HCT116 (cell line): ENCODE results near the gene C1orf53. TPM values are rescaled to one million over a fixed set of nuclear protein-coding genes. Genes with fewer than 3 reads are reported as not detected.

ENCODE experiments used
- ATAC-seq: fragments of 200-7000 bp; cut with Tn5 transposase; 2 replicates; pipeline ENCODE4 v1.9.1; 2020; ENCODE audit warnings: mild to moderate bottlenecking, moderate library complexity
- BruUV-seq: library from RNA; stranded (reverse); fragments of 400-500 nt; replicated peaks from 2 replicates; lab custom pipeline; 2021; lab: Mats Ljungman, UMichigan
- CTCF ChIA-PET: fragments of 300-600 bp; sonication (Branson Sonifier 250); formaldehyde crosslinking; loops from one replicate; lab custom pipeline; 2021; ENCODE audit warnings: antibody characterized with exemption; lab: Charles Lee
- POLR2A ChIA-PET: fragments of 300-600, 350-600 bp; sonication (Branson Sonifier 250); formaldehyde crosslinking; loops from one replicate; lab custom pipeline; 2021; ENCODE audit warnings: antibody characterized with exemption; lab: Charles Lee
- RAD21 ChIA-PET, 2 experiments: fragments of 300-600 bp; sonication (Branson Sonifier 250); formaldehyde crosslinking; loops; one replicate each; lab custom pipeline; 2023; ENCODE audit warnings: low total read pairs in 2 of 2; ENCODE audit not compliant: uncharacterized antibody in 2 of 2, unreplicated experiment in 2 of 2, low non-redundant PET in 1 of 2; lab: Charles Lee
- DNase-seq: peaks from one replicate; pipeline ENCODE4 v3.0.0-alpha.2; 2010; ENCODE audit warnings: low read depth, low spot score
- H2AFZ ChIP-seq: fragments of 200-600 bp; shearing (Covaris generic), sonication (generic); 2 replicates; pipeline ENCODE4 v1.6.1; 2017; ENCODE audit warnings: low read depth, mixed run types, mixed read lengths, antibody characterized with exemption, low read length; ENCODE audit not compliant: poor library complexity, severe bottlenecking
- H3K27ac ChIP-seq: 2 replicates; pipeline ENCODE4 v1.5.1; 2012; ENCODE audit warnings: low read depth, low read length
- H3K27me3 ChIP-seq: fragments of 200-600 bp; sonication (generic); 2 replicates; pipeline ENCODE4 v1.6.1; 2016; ENCODE audit warnings: mixed run types, low read length, mixed read lengths; ENCODE audit not compliant: insufficient read depth
- H3K36me3 ChIP-seq, 2 experiments: fragments of 200-500 bp in 1 of 2; fragments of 200-600 bp in 1 of 2; sonication (Bioruptor generic) in 1 of 2; sonication (generic) in 1 of 2; 2 replicates each; pipeline versions ENCODE4 v1.5.1 to v1.6.1; 2014 to 2016; ENCODE audit warnings: low read length in 2 of 2, inconsistent platforms in 1 of 2, mixed read lengths in 1 of 2, mixed run types in 1 of 2; ENCODE audit not compliant: insufficient read depth in 2 of 2, control insufficient read depth in 1 of 2
- H3K4me1 ChIP-seq, 2 experiments: fragments of 200-600 bp in 1 of 2; sonication (generic) in 1 of 2; 2 replicates each; pipeline versions ENCODE4 v1.5.1 to v1.6.1; 2012 to 2017; ENCODE audit warnings: low read length in 2 of 2, inconsistent platforms in 1 of 2, mild to moderate bottlenecking in 1 of 2, mixed read lengths in 1 of 2, mixed run types in 1 of 2, moderate library complexity in 1 of 2; ENCODE audit not compliant: insufficient read depth in 2 of 2, control insufficient read depth in 1 of 2
- H3K4me2 ChIP-seq: fragments of 200-600 bp; sonication (generic); 2 replicates; pipeline ENCODE4 v1.6.1; 2017; ENCODE audit warnings: mixed run types, low read length, mixed read lengths
- H3K4me3 ChIP-seq, 2 experiments: fragments of 200-600 bp in 1 of 2; sonication (generic) in 1 of 2; replicated peaks in 1 of 2; 2 replicates each; pipeline ENCODE4 v1.5.1; 2011 to 2016; ENCODE audit warnings: low read length in 2 of 2, control low read depth in 1 of 2, low read depth in 1 of 2, mild to moderate bottlenecking in 1 of 2, mixed read lengths in 1 of 2, mixed run types in 1 of 2
- H3K79me2 ChIP-seq: fragments of 200-600 bp; sonication (generic); 2 replicates; pipeline ENCODE4 v1.6.1; 2017; ENCODE audit warnings: mild to moderate bottlenecking, mixed run types, low read length, moderate library complexity, mixed read lengths; ENCODE audit not compliant: insufficient read depth
- H3K9ac ChIP-seq: fragments of 200-600 bp; sonication (generic); 2 replicates; pipeline ENCODE4 v1.6.1; 2016; ENCODE audit warnings: low read length, mixed read lengths
- H3K9me2 ChIP-seq: fragments of 200-600 bp; sonication (generic), shearing (Covaris generic); 2 replicates; pipeline ENCODE4 v1.6.1; 2017; ENCODE audit warnings: mixed run types, mild to moderate bottlenecking, moderate library complexity; ENCODE audit not compliant: insufficient read depth
- H3K9me3 ChIP-seq, 2 experiments: fragments of 200-500 bp in 1 of 2; fragments of 200-600 bp in 1 of 2; sonication (Bioruptor generic) in 1 of 2; sonication (generic) in 1 of 2; 2 replicates each; pipeline ENCODE4 v1.6.1; 2014 to 2017; ENCODE audit warnings: low read length in 2 of 2, mixed read lengths in 2 of 2, inconsistent platforms in 1 of 2, low read depth in 1 of 2, mild to moderate bottlenecking in 1 of 2, mixed run types in 1 of 2, moderate library complexity in 1 of 2; ENCODE audit not compliant: control insufficient read depth in 1 of 2, insufficient read depth in 1 of 2
- H4K20me1 ChIP-seq: fragments of 200-600 bp; sonication (generic), shearing (Covaris generic); 2 replicates; pipeline ENCODE4 v1.6.1; 2017; ENCODE audit warnings: mixed run types, mild to moderate bottlenecking, moderate library complexity; ENCODE audit not compliant: insufficient read depth
- CBX3 ChIP-seq: IDR thresholded peaks from 2 replicates; pipeline ENCODE4 v1.6.1; 2012; ENCODE audit warnings: low read depth
- EGR1 ChIP-seq: IDR thresholded peaks from 2 replicates; pipeline ENCODE4 v1.6.1; 2012; ENCODE audit warnings: low read depth
- FOSL1 ChIP-seq: IDR thresholded peaks from 2 replicates; pipeline ENCODE4 v1.6.1; 2012; ENCODE audit warnings: low read depth
- TCF7L2 ChIP-seq: IDR thresholded peaks from 2 replicates; pipeline ENCODE4 v1.7.0; 2011; ENCODE audit warnings: borderline replicate concordance, inconsistent platforms; ENCODE audit not compliant: insufficient read depth, insufficient read length; ENCODE audit errors: extremely low read depth
- YY1 ChIP-seq: IDR thresholded peaks from 2 replicates; pipeline ENCODE4 v1.6.1; 2011; ENCODE audit warnings: low read length, low read depth, moderate library complexity, mild to moderate bottlenecking; ENCODE audit not compliant: insufficient replicate concordance; ENCODE audit errors: extremely low read depth
- ZFX ChIP-seq: fragments of 450-650 bp; IDR thresholded peaks from 2 replicates; pipeline ENCODE4 v1.6.1; 2017
- ZNF274 ChIP-seq: fragments of 200-500 bp; sonication (Bioruptor generic); IDR thresholded peaks from 2 replicates; pipeline ENCODE4 v1.6.1; 2014; ENCODE audit warnings: mild to moderate bottlenecking, low read depth, low read length, inconsistent platforms
- intact Hi-C: fragments of 100-400 bp; cut with micrococcal nuclease; formaldehyde crosslinking; loops from 2 replicates; pipeline ENCODE4 v1.10.0; 2022
- total RNA-seq: library from RNA; stranded (reverse); gene quantifications from one replicate; pipeline ENCODE4 v1.2.1, GENCODE V29; 2021; ENCODE audit not compliant: unreplicated experiment
- TF ChIP-seq, protein P1 (sequence below), 3 experiments: fragments of 200-600 bp in 1 of 3; sonication (generic) in 1 of 3; IDR thresholded peaks in 2 of 3; conservative IDR thresholded peaks in 1 of 3; 2 replicates each; pipeline ENCODE4 v1.5.1; 2012 to 2017; ENCODE audit warnings: low read depth in 2 of 3, low read length in 2 of 3, antibody characterized with exemption in 1 of 3, borderline replicate concordance in 1 of 3, control low read depth in 1 of 3, mild to moderate bottlenecking in 1 of 3, mixed read lengths in 1 of 3, mixed run types in 1 of 3, moderate library complexity in 1 of 3; ENCODE audit not compliant: insufficient read depth in 1 of 3
- TF ChIP-seq, protein P2 (sequence below): IDR thresholded peaks from 2 replicates; pipeline ENCODE4 v1.6.1; 2012; ENCODE audit warnings: low read depth
- TF ChIP-seq, protein P3 (sequence below): IDR thresholded peaks from 2 replicates; pipeline ENCODE4 v1.6.1; 2012

C1orf53 gene
- total RNA-seq, 1 experiment from 2014 or later, result 4.2 TPM

DNA sequence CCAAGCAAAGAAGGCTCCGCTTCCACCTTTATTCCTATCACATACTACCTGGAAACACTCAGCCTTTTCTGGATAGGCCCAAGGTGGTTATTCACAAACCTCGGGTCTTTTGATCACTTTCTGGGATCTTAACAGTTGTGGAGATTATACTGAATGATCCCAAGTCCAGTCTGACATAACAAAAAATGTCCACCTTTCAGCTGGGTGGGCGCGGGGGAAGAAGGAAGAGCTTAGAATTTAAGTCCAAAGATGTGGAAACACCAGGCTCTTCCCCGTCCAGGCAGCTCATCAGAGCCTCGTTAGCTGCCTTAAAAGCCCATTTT is 338 bp upstream of the C1orf53 start:
- H3K27me3 ChIP-seq, result no peaks in the 10 kb centered on the region
- H3K36me3 ChIP-seq, result no peaks in the 10 kb centered on the region
- H3K4me3 ChIP-seq, result peak overlapping the region; percentile 58 to 76
- TSS peak; percentile 88 for BruUV-seq
- RAD21 ChIA-PET, result no interaction called here
- peak overlapping the region; percentile 81 for H3K9ac ChIP-seq
- no peaks in the 10 kb centered on the region for H3K9me3 ChIP-seq
- CTCF ChIA-PET, result interaction anchor here (1.1 to 3.3 kb wide), 2 partner anchors 12 to 22 kb away, joined by 3 to 19 read pairs; no protein-coding TSS in a partner anchor
- no peak for TF ChIP-seq FOSL1
- TF ChIP-seq ZNF274, result no peak
- TF ChIP-seq, protein P1, sequence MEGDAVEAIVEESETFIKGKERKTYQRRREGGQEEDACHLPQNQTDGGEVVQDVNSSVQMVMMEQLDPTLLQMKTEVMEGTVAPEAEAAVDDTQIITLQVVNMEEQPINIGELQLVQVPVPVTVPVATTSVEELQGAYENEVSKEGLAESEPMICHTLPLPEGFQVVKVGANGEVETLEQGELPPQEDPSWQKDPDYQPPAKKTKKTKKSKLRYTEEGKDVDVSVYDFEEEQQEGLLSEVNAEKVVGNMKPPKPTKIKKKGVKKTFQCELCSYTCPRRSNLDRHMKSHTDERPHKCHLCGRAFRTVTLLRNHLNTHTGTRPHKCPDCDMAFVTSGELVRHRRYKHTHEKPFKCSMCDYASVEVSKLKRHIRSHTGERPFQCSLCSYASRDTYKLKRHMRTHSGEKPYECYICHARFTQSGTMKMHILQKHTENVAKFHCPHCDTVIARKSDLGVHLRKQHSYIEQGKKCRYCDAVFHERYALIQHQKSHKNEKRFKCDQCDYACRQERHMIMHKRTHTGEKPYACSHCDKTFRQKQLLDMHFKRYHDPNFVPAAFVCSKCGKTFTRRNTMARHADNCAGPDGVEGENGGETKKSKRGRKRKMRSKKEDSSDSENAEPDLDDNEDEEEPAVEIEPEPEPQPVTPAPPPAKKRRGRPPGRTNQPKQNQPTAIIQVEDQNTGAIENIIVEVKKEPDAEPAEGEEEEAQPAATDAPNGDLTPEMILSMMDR (IDR thresholded peaks at IDR 0.05 in 2 of 3, conservative IDR thresholded peaks at IDR 0.05 in 1 of 3; ENCODE audit: borderline replicate concordance in 1 of 3, insufficient read depth in 1 of 3, low read depth in 2 of 3, low read length in 2 of 3), result no peak
- TF ChIP-seq, protein P2, sequence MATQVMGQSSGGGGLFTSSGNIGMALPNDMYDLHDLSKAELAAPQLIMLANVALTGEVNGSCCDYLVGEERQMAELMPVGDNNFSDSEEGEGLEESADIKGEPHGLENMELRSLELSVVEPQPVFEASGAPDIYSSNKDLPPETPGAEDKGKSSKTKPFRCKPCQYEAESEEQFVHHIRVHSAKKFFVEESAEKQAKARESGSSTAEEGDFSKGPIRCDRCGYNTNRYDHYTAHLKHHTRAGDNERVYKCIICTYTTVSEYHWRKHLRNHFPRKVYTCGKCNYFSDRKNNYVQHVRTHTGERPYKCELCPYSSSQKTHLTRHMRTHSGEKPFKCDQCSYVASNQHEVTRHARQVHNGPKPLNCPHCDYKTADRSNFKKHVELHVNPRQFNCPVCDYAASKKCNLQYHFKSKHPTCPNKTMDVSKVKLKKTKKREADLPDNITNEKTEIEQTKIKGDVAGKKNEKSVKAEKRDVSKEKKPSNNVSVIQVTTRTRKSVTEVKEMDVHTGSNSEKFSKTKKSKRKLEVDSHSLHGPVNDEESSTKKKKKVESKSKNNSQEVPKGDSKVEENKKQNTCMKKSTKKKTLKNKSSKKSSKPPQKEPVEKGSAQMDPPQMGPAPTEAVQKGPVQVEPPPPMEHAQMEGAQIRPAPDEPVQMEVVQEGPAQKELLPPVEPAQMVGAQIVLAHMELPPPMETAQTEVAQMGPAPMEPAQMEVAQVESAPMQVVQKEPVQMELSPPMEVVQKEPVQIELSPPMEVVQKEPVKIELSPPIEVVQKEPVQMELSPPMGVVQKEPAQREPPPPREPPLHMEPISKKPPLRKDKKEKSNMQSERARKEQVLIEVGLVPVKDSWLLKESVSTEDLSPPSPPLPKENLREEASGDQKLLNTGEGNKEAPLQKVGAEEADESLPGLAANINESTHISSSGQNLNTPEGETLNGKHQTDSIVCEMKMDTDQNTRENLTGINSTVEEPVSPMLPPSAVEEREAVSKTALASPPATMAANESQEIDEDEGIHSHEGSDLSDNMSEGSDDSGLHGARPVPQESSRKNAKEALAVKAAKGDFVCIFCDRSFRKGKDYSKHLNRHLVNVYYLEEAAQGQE, result no peak
- TF ChIP-seq CBX3, result no peak
- TF ChIP-seq TCF7L2, result no peak
- TF ChIP-seq, protein P3, sequence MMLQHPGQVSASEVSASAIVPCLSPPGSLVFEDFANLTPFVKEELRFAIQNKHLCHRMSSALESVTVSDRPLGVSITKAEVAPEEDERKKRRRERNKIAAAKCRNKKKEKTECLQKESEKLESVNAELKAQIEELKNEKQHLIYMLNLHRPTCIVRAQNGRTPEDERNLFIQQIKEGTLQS, result no peak
- TF ChIP-seq ZFX, result no peak
- TF ChIP-seq EGR1, result no peak
- TF ChIP-seq YY1, result no peak
- TF ChIP-seq, all 23 proteins: peak for 0
- Histone ChIP-seq H3K9me2 (no peaks in the 10 kb centered on the region), H3K4me2 (peak overlapping the region; percentile 90), H2AFZ (peak overlapping the region; percentile 36), H3K4me1 (peaks cover 3 to 16% of the 10 kb centered on the region in 2 experiments; a peak in 2 of 4 replicates), H3K27ac (peak overlapping the region; percentile 84), H3K79me2 (no peaks in the 10 kb centered on the region), H4K20me1 (no peaks in the 10 kb centered on the region)
- peak; percentile 7 for ATAC-seq
- no peak for DNase-seq
- intact Hi-C loops, result no loop called here
- POLR2A ChIA-PET, result interaction anchor here (0.9 to 1.3 kb wide), 2 partner anchors 13 to 125 kb away, joined by 3 read pairs; no protein-coding TSS in a partner anchor
